Measurements from ENCODE around the gene DLG2. TPM values are rescaled to one million over a fixed set of nuclear protein-coding genes. Genes with fewer than 3 reads are reported as not detected.

Gene DLG2
- total and polyA plus RNA-seq, 7 donors = 0.60 to 25.8 (median 9.7) TPM; not detected in 1

DNA sequence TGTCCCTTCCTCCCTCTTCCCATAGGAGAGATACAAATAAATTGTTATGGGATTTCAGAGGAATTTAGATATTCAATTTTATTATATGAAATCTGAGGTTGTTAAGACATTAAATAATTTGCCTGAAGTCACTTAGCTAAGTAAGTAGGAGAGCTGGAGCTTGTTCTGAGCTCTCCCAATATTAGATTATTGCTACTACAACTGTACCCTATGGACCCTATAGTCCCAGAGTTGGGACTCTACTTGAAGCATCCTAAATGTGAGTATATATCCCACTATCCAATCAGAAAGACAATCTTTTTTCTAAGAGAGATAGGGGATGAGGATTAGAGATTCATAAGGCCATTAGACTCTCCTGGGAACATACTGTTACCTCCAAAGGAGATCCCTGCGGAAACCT lies 1130.0 kb downstream of the DLG2 start:
- intact Hi-C loops (cut with DNase I) = no loop called here
- no peak for TF ChIP-seq EP300 (IDR thresholded peaks at IDR 0.05)
- TF ChIP-seq, protein P1, sequence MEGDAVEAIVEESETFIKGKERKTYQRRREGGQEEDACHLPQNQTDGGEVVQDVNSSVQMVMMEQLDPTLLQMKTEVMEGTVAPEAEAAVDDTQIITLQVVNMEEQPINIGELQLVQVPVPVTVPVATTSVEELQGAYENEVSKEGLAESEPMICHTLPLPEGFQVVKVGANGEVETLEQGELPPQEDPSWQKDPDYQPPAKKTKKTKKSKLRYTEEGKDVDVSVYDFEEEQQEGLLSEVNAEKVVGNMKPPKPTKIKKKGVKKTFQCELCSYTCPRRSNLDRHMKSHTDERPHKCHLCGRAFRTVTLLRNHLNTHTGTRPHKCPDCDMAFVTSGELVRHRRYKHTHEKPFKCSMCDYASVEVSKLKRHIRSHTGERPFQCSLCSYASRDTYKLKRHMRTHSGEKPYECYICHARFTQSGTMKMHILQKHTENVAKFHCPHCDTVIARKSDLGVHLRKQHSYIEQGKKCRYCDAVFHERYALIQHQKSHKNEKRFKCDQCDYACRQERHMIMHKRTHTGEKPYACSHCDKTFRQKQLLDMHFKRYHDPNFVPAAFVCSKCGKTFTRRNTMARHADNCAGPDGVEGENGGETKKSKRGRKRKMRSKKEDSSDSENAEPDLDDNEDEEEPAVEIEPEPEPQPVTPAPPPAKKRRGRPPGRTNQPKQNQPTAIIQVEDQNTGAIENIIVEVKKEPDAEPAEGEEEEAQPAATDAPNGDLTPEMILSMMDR (IDR thresholded peaks at IDR 0.05) = no peak
- no peak for TF ChIP-seq POLR2A (IDR thresholded peaks at IDR 0.05)
- TF ChIP-seq POLR2AphosphoS5 (IDR thresholded peaks at IDR 0.05) = no peak

DNA sequence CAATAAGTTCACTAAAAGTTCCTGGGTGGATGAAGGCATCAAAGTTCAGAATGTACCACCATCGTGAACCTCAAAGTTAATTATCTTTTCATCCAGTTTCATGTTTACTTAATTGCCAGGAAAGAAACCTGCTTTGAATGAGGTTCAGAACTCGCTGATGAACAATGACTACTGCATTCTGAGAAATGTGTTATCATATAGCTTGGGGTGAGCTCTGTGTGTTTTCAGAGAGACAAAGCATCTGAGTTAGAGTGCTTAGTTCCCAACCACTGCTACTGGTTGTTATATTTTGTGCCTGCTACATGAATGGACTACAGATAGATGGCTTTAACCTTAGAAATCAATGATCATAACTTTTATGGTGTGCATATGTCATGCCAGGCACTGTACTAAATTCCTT lies 1131.0 kb downstream of the DLG2 start:
- H3K36me3 ChIP-seq = no peaks in the 10 kb centered on the region
- WGBS, 2 donors = 39 to 76% methylated on average over 2 of the region's 2 CpGs

More for the DNA sequence above, 1130.0 kb downstream of the DLG2 start:
- no peak overlapping the region for H3K27ac ChIP-seq
- H3K4me3 ChIP-seq = no peak overlapping the region
- no peaks in the 10 kb centered on the region for H3K4me1 ChIP-seq
- H3K27me3 ChIP-seq = no peaks in the 10 kb centered on the region
- no peaks in the 10 kb centered on the region for H3K36me3 ChIP-seq
- no peaks in the 10 kb centered on the region for H3K9me3 ChIP-seq
- 49 to 50% methylated on average over 1 of the region's 1 CpG for WGBS, 2 donors
- no peak for DNase-seq

DNA sequence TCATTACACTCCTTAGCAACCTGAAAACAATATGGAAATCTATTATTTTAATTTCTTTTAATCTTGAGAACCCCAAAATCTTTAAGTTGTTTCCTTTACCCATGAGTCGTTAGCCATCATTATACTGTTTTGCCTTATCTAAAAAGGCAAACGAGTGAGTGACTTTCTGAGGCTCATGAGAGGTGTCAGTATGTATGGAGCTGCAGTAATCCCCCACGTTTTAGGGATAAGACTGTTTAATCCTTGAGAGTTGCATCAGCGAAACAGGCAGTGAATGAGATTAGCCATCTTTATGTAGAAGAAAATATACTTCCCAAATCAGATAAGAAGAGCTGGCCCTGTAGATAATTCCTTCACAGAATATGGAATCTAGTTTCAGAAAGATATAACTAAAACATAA lies 1147.0 kb downstream of the DLG2 start:
- H3K36me3 ChIP-seq = no peaks in the 10 kb centered on the region
- intact Hi-C loops (cut with DNase I) = no loop called here
- no peak for TF ChIP-seq POLR2A (IDR thresholded peaks at IDR 0.05)
- no peak for TF ChIP-seq POLR2AphosphoS5 (IDR thresholded peaks at IDR 0.05)

More for the DNA sequence above, 1131.0 kb downstream of the DLG2 start:
- TF ChIP-seq POLR2AphosphoS5 (IDR thresholded peaks at IDR 0.05) (no peak), EP300 (IDR thresholded peaks at IDR 0.05) (no peak)
- H3K4me3 ChIP-seq = no peak overlapping the region
- H3K4me1 ChIP-seq = no peaks in the 10 kb centered on the region
- no peaks in the 10 kb centered on the region for H3K9me3 ChIP-seq
- intact Hi-C loops (cut with DNase I) = no loop called here
- no peak overlapping the region for H3K27ac ChIP-seq
- no peak for DNase-seq
- H3K27me3 ChIP-seq = no peaks in the 10 kb centered on the region

DNA sequence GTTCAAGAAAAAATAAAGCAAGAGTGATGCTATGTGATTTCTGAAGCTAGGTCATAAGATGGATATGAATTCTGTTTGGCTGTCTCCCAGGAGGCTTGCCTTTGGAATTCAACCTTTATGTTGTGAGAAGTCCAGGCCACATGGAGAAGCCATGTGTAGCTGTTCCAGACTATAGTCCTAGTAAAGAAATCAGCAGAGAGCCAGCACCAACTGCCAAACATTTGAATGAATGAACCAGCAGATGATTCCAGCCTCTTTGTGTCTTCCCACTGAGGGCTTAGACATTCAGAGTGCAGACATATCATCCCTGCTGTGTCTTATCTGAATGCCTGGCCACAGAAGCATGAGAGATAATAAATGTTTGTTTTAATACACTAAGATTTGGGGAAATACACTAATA lies 1150.6 kb downstream of the DLG2 start:
- H3K4me3 ChIP-seq = no peak overlapping the region
- no peaks in the 10 kb centered on the region for H3K36me3 ChIP-seq
- intact Hi-C loops (cut with DNase I) = no loop called here
- no peak overlapping the region for H3K27ac ChIP-seq
- H3K27me3 ChIP-seq = no peaks in the 10 kb centered on the region
- TF ChIP-seq POLR2A (IDR thresholded peaks at IDR 0.05) = no peak
- no peak for TF ChIP-seq EP300 (IDR thresholded peaks at IDR 0.05)
- TF ChIP-seq, protein P1 (IDR thresholded peaks at IDR 0.05) = no peak
- TF ChIP-seq POLR2AphosphoS5 (IDR thresholded peaks at IDR 0.05) = no peak
- no peaks in the 10 kb centered on the region for H3K9me3 ChIP-seq
- no peak for DNase-seq
- no peaks in the 10 kb centered on the region for H3K4me1 ChIP-seq

More for the DNA sequence above, 1147.0 kb downstream of the DLG2 start:
- Histone ChIP-seq H3K4me1 (no peaks in the 10 kb centered on the region), H3K9me3 (no peaks in the 10 kb centered on the region), H3K27me3 (no peaks in the 10 kb centered on the region), H3K4me3 (no peak overlapping the region), H3K27ac (no peak overlapping the region)
- DNase-seq = no peak
- WGBS, 2 donors = 52 to 68% methylated on average over 4 of the region's 4 CpGs

DNA sequence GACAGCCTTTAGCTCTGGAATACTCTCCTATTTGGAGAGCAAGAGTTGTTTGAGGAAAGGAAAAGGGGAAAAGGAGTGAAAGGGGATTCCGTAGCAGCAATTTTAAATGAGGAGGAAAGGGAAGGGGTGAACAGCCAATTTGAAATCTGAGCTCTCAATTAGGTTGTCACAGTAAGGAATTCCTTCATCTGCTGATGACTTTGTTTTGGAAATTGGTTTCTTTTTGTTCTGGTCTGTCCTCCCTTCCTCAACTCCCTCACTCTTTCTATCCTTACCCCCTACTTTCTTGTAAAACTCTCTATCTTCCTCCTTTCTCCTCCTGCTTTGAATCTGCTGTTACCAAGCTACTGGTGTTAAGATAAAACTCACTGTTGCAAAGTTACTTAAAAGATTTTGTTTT lies 1155.6 kb downstream of the DLG2 start:
- no peaks in the 10 kb centered on the region for H3K27me3 ChIP-seq
- no peak overlapping the region for H3K27ac ChIP-seq
- intact Hi-C loops (cut with DNase I) = no loop called here
- no peaks in the 10 kb centered on the region for H3K4me1 ChIP-seq
- TF ChIP-seq POLR2AphosphoS5 (IDR thresholded peaks at IDR 0.05) (no peak), POLR2A (IDR thresholded peaks at IDR 0.05) (no peak), EP300 (IDR thresholded peaks at IDR 0.05) (no peak)
- TF ChIP-seq, protein P1 (IDR thresholded peaks at IDR 0.05) = no peak
- no peaks in the 10 kb centered on the region for H3K36me3 ChIP-seq
- no peaks in the 10 kb centered on the region for H3K9me3 ChIP-seq
- DNase-seq = no peak
- H3K4me3 ChIP-seq = no peak overlapping the region
- 42 to 48% methylated on average over 1 of the region's 1 CpG for WGBS, 2 donors

DNA sequence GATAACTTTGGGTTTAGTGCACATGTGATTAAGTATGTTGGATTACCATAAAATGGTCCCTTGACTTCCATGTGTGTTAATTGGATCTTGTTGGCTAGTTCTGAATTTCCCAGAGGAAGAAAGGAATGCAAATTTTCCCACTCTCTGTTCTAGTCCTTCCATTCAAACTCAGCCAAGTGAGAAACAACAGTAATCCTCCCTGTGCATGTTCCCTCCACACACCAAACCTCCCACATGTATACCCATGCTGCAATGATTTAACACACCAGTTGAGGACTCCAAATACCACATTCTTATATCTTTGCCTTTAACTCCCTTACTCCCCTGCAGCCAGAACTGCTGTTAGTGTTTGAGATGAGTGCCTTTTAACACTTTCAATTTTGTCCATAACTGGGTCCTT lies 1158.9 kb downstream of the DLG2 start:
- TF ChIP-seq, protein P1 (IDR thresholded peaks at IDR 0.05) = no peak
- TF ChIP-seq POLR2AphosphoS5 (IDR thresholded peaks at IDR 0.05) = no peak
- no peak for TF ChIP-seq POLR2A (IDR thresholded peaks at IDR 0.05)
- TF ChIP-seq EP300 (IDR thresholded peaks at IDR 0.05) = no peak
- intact Hi-C loops (cut with DNase I) = no loop called here
- Histone ChIP-seq H3K4me1 (no peaks in the 10 kb centered on the region), H3K27ac (no peak overlapping the region), H3K27me3 (no peaks in the 10 kb centered on the region), H3K9me3 (no peaks in the 10 kb centered on the region), H3K36me3 (no peaks in the 10 kb centered on the region), H3K4me3 (no peak overlapping the region)
- DNase-seq = no peak

All from sigmoid colon (tissue), 7 donors.